Mononuclear cell (primary cell): Measurements from ENCODE around the gene POU1F1. TPM values are rescaled to one million over a fixed set of nuclear protein-coding genes. Genes with fewer than 3 reads are reported as not detected.
"Not testable (repeated sequence)": the region's sequence is repeated elsewhere in the genome, so short reads cannot be mapped to it uniquely, and the experiment has no call there.

Source experiments
- H3K27me3 ChIP-seq: 2 replicates; pipeline ENCODE4 v1.6.0; 2011; ENCODE audit warnings: low read length, control low read depth; ENCODE audit not compliant: insufficient read depth
- H3K4me1 ChIP-seq: 2 replicates; pipeline ENCODE4 v1.5.1; 2011; ENCODE audit warnings: mild to moderate bottlenecking, low read length, control low read depth; ENCODE audit not compliant: insufficient read depth
- H3K4me3 ChIP-seq: 2 replicates; pipeline ENCODE4 v1.5.1; 2011; ENCODE audit warnings: mild to moderate bottlenecking, low read length, moderate library complexity
- H3K9me3 ChIP-seq: 2 replicates; pipeline ENCODE4 v1.5.1; 2011; ENCODE audit warnings: low read depth, mild to moderate bottlenecking, control low read depth, low read length
- total RNA-seq: library from RNA; depleted of rRNA; stranded (reverse); fragments of >200 nt; gene quantifications from one replicate; pipeline ENCODE4 v1.2.3, GENCODE V29; 2012

POU1F1 gene
- total RNA-seq: not detected

- H3K27me3 ChIP-seq: no peaks in the 10 kb centered on the region
- no peaks in the 10 kb centered on the region for H3K9me3 ChIP-seq
- no peak within 1 kb of the TSS for H3K4me3 ChIP-seq
- H3K4me1 ChIP-seq: peaks cover 1% of the 10 kb centered on the region
Measured at GRCh38 chr3:87276484-87276883, at the start of gene POU1F1. Gene POU1F1 (minus strand): TSS chr3:87276584. CDS start chr3:87276462, 122 bp downstream.

- Histone ChIP-seq H3K27me3 (no peaks in the 10 kb centered on the region), H3K4me1 (no peaks in the 10 kb centered on the region), H3K4me3 (no peak overlapping the region), H3K9me3 (no peaks in the 10 kb centered on the region)
Measured at GRCh38 chr3:87324609-87325008, 48.2 kb upstream of the POU1F1 start.

- Histone ChIP-seq H3K4me1 (no peaks in the 10 kb centered on the region), H3K27me3 (no peaks in the 10 kb centered on the region), H3K4me3 (no peak overlapping the region), H3K9me3 (no peaks in the 10 kb centered on the region)
Measured at GRCh38 chr3:87320756-87321626, 44.6 kb upstream of the POU1F1 start.

GRCh38 chr3:87318617-87319021 is 42.2 kb upstream of the POU1F1 start:
- no peaks in the 10 kb centered on the region for H3K4me1 ChIP-seq
- no peaks in the 10 kb centered on the region for H3K27me3 ChIP-seq
- no peaks in the 10 kb centered on the region for H3K9me3 ChIP-seq
- H3K4me3 ChIP-seq: no peak overlapping the region

- Histone ChIP-seq H3K4me3 (no peak overlapping the region), H3K27me3 (no peaks in the 10 kb centered on the region), H3K4me1 (no peaks in the 10 kb centered on the region), H3K9me3 (no peaks in the 10 kb centered on the region)
Measured at GRCh38 chr3:87317779-87318178, 41.4 kb upstream of the POU1F1 start.

GRCh38 chr3:87313641-87314040 is 37.3 kb upstream of the POU1F1 start:
- H3K9me3 ChIP-seq: no peaks in the 10 kb centered on the region
- no peak overlapping the region for H3K4me3 ChIP-seq
- no peaks in the 10 kb centered on the region for H3K4me1 ChIP-seq
- no peaks in the 10 kb centered on the region for H3K27me3 ChIP-seq

GRCh38 chr3:87311309-87311708 is 34.9 kb upstream of the POU1F1 start:
- H3K9me3 ChIP-seq: no peaks in the 10 kb centered on the region
- H3K4me1 ChIP-seq: no peaks in the 10 kb centered on the region
- no peaks in the 10 kb centered on the region for H3K27me3 ChIP-seq
- no peak overlapping the region for H3K4me3 ChIP-seq

GRCh38 chr3:87309601-87310000 is 33.2 kb upstream of the POU1F1 start:
- Histone ChIP-seq H3K4me1 (no peaks in the 10 kb centered on the region), H3K4me3 (no peak overlapping the region), H3K27me3 (no peaks in the 10 kb centered on the region), H3K9me3 (no peaks in the 10 kb centered on the region)

GRCh38 chr3:87307805-87308204 is 31.4 kb upstream of the POU1F1 start:
- Histone ChIP-seq H3K27me3 (no peaks in the 10 kb centered on the region), H3K9me3 (no peaks in the 10 kb centered on the region), H3K4me1 (no peaks in the 10 kb centered on the region), H3K4me3 (no peak overlapping the region)

- H3K9me3 ChIP-seq: no peaks in the 10 kb centered on the region
- H3K4me3 ChIP-seq: no peak overlapping the region
Measured at GRCh38 chr3:87305517-87305916, 29.1 kb upstream of the POU1F1 start.

GRCh38 chr3:87305031-87305430 is 28.6 kb upstream of the POU1F1 start:
- H3K9me3 ChIP-seq, H3K27me3 ChIP-seq, H3K4me3 ChIP-seq, H3K4me1 ChIP-seq: not testable (repeated sequence)

More at GRCh38 chr3:87305517-87305916, 29.1 kb upstream of the POU1F1 start:
- Histone ChIP-seq H3K4me1 (no peaks in the 10 kb centered on the region), H3K27me3 (peaks cover 3% of the 10 kb centered on the region)

- Histone ChIP-seq H3K27me3 (peaks cover 3% of the 10 kb centered on the region), H3K4me3 (no peak overlapping the region), H3K9me3 (no peaks in the 10 kb centered on the region), H3K4me1 (no peaks in the 10 kb centered on the region)
Measured at GRCh38 chr3:87298111-87298718, 21.8 kb upstream of the POU1F1 start.

GRCh38 chr3:87288446-87288845 is 12.1 kb upstream of the POU1F1 start:
- Histone ChIP-seq H3K4me3 (no peak overlapping the region), H3K9me3 (no peaks in the 10 kb centered on the region), H3K27me3 (no peaks in the 10 kb centered on the region), H3K4me1 (no peaks in the 10 kb centered on the region)

GRCh38 chr3:87287011-87287410 is 10.6 kb upstream of the POU1F1 start:
- H3K9me3 ChIP-seq: no peaks in the 10 kb centered on the region
- no peaks in the 10 kb centered on the region for H3K4me1 ChIP-seq
- H3K27me3 ChIP-seq: no peaks in the 10 kb centered on the region
- H3K4me3 ChIP-seq: no peak overlapping the region

GRCh38 chr3:87272718-87273341 is 3.6 kb downstream of the POU1F1 start:
- H3K4me1 ChIP-seq: peaks cover 8% of the 10 kb centered on the region
- H3K9me3 ChIP-seq: no peaks in the 10 kb centered on the region
- H3K27me3 ChIP-seq: no peaks in the 10 kb centered on the region
- H3K4me3 ChIP-seq: no peak overlapping the region
